ENCODE data around the gene SUGP1.
A peak's percentile ranks its signal among the peaks of the same experiment; 100 is the strongest.
"Not testable (repeated sequence)": the region's sequence is repeated elsewhere in the genome, so short reads cannot be mapped to it uniquely, and the experiment has no call there.

The SUGP1 gene

GRCh38 chr19:19320361-19321140, at the start of gene SUGP1, which contains the start of gene MAU2:
SUGP1 (minus strand) TSS chr19:19320509; CDS start chr19:19320496, 13 bp downstream.
MAU2 (plus strand) TSS chr19:19320829; CDS start chr19:19320860, 31 bp downstream.
- DNase-seq: peak; percentile 93 to 96 (median 94)

- no peak for DNase-seq
These were observed 47.8 kb upstream of the SUGP1 start for GRCh38 chr19:19368087-19368486.

- peak; percentile 77 to 87 (median 80) for DNase-seq
These were observed 46.4 kb upstream of the SUGP1 start for GRCh38 chr19:19366434-19367396.

GRCh38 chr19:19362075-19362474, 41.8 kb upstream of the SUGP1 start:
- DNase-seq: no peak

- DNase-seq: peak; percentile 89 to 92 (median 91)
These were observed 40.8 kb upstream of the SUGP1 start for GRCh38 chr19:19361075-19361594.

- DNase-seq: no peak
These were observed 36.7 kb upstream of the SUGP1 start for GRCh38 chr19:19356901-19357566.

GRCh38 chr19:19356500-19356899, 36.2 kb upstream of the SUGP1 start:
- no peak for DNase-seq

GRCh38 chr19:19355606-19356139, 35.4 kb upstream of the SUGP1 start:
- DNase-seq: no peak

GRCh38 chr19:19354932-19355331, 34.6 kb upstream of the SUGP1 start:
- DNase-seq: no peak

- DNase-seq: no peak
These were observed 33.7 kb upstream of the SUGP1 start for GRCh38 chr19:19354007-19354406.

GRCh38 chr19:19352823-19353222, 32.5 kb upstream of the SUGP1 start:
- DNase-seq: no peak

- not testable (repeated sequence) for DNase-seq
These were observed 30.4 kb upstream of the SUGP1 start for GRCh38 chr19:19350756-19351155.

GRCh38 chr19:19349365-19349764, 29.1 kb upstream of the SUGP1 start:
- DNase-seq: no peak

- DNase-seq: peak in 1 of 3 donors; percentile 9
These were observed 28.0 kb upstream of the SUGP1 start for GRCh38 chr19:19348266-19348665.

- DNase-seq: peak; percentile 45 to 73 (median 54)
These were observed 27.2 kb upstream of the SUGP1 start for GRCh38 chr19:19347401-19348110.

GRCh38 chr19:19345970-19346369, 25.7 kb upstream of the SUGP1 start:
- DNase-seq: no peak

GRCh38 chr19:19345232-19345631, 24.9 kb upstream of the SUGP1 start:
- no peak for DNase-seq

- DNase-seq: no peak
These were observed 23.5 kb upstream of the SUGP1 start for GRCh38 chr19:19343762-19344161.

GRCh38 chr19:19343016-19343362, 22.7 kb upstream of the SUGP1 start:
- DNase-seq: no peak

- peak in 1 of 3 donors; percentile 37 for DNase-seq
These were observed 22.0 kb upstream of the SUGP1 start for GRCh38 chr19:19342086-19343015.

- DNase-seq: no peak
These were observed 20.7 kb upstream of the SUGP1 start for GRCh38 chr19:19341026-19341425.

All from suppressor macrophage treated with lipopolysaccharide for 1 hour (primary cell).